HUES48 (cell line): ENCODE results near the gene PLCD4.

Source experiments
- H3K27ac ChIP-seq: one replicate; pipeline ENCODE4 v1.7.0; 2013; ENCODE audit warnings: low read depth, low read length, inconsistent platforms
- H3K27me3 ChIP-seq: 2 replicates; pipeline ENCODE4 v1.6.1; 2013; ENCODE audit warnings: mild to moderate bottlenecking, low read length; ENCODE audit not compliant: control insufficient read depth, insufficient read depth
- H3K36me3 ChIP-seq: 2 replicates; pipeline ENCODE4 v1.6.1; 2013; ENCODE audit warnings: low read length; ENCODE audit not compliant: control insufficient read depth, insufficient read depth
- H3K4me1 ChIP-seq: 2 replicates; pipeline ENCODE4 v1.6.1; 2013; ENCODE audit warnings: mild to moderate bottlenecking, low read length; ENCODE audit not compliant: control insufficient read depth, insufficient read depth
- H3K4me3 ChIP-seq: 2 replicates; pipeline ENCODE4 v1.5.1; 2013; ENCODE audit warnings: mild to moderate bottlenecking, low read depth, low read length
- H3K9ac ChIP-seq: 2 replicates; pipeline ENCODE4 v1.6.1; 2013; ENCODE audit warnings: mild to moderate bottlenecking, low read depth, low read length, moderate library complexity
- H3K9me3 ChIP-seq: 2 replicates; pipeline ENCODE4 v1.6.1; 2013; ENCODE audit warnings: low read length; ENCODE audit not compliant: control insufficient read depth, insufficient read depth

Gene PLCD4

DNA sequence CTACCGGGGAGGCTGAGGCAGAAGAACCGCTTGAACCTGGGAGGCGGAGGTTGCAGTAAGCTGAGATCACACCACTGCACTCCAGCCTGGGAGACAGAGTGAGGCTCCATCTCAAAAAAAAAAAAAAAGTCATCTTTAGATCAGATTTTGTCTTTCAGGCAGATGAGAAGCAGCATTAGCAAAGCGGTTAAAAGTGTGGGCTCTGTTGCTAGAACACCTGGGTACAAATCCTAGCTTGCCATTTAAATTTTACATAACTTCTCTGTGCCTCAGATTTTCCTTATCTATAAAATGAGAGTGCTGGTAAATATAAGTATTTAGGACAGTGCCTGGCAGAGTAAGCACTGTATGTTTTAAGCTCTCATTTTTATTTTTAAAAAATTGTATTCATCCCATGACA is 30.8 kb upstream of the PLCD4 start:
- Histone ChIP-seq H3K36me3 (peaks cover 55% of the 10 kb centered on the region), H3K27ac (no peak overlapping the region), H3K4me1 (peaks cover 32% of the 10 kb centered on the region), H3K4me3 (no peak overlapping the region), H3K9ac (no peak overlapping the region), H3K9me3 (no peaks in the 10 kb centered on the region), H3K27me3 (no peaks in the 10 kb centered on the region)

- Histone ChIP-seq H3K4me3 (0 out of 2 replicates have a peak overlapping the region, but pooled peaks have one; percentile 27), H3K9ac (no peak overlapping the region), H3K36me3 (peaks cover 53% of the 10 kb centered on the region), H3K4me1 (peaks cover 32% of the 10 kb centered on the region), H3K9me3 (no peaks in the 10 kb centered on the region), H3K27me3 (no peaks in the 10 kb centered on the region), H3K27ac (peak overlapping the region; percentile 69)
Measured at GRCh38 chr2:218577482-218578220, 30.0 kb upstream of the PLCD4 start.

- H3K4me1 ChIP-seq = peaks cover 32% of the 10 kb centered on the region
- no peaks in the 10 kb centered on the region for H3K27me3 ChIP-seq
- no peak overlapping the region for H3K9ac ChIP-seq
- peaks cover 57% of the 10 kb centered on the region for H3K36me3 ChIP-seq
- peak overlapping the region; percentile 27; the same call in 1 of the 2 replicates for H3K4me3 ChIP-seq
- H3K27ac ChIP-seq = peak overlapping the region; percentile 69
- no peaks in the 10 kb centered on the region for H3K9me3 ChIP-seq
Measured at GRCh38 chr2:218578272-218578877, 29.3 kb upstream of the PLCD4 start.

DNA sequence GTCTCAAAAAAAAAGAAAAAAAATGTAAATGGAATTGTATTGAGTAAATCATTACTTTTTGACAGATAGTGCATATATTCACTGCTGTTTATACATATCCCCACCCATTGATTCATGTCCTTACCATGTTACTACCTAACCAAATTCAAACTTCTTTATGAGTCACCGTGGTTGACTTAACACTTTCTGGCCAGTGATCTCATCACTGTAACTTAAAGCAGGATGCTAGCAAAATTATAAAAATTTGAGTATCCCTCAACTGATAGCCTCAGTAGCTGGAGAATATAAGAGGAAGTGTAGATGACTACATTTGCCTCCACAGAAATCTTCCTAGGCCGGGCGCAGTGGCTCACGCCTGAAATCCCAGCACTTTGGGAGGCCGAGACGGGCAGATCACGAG is 25.6 kb upstream of the PLCD4 start:
- peaks cover 19% of the 10 kb centered on the region for H3K4me1 ChIP-seq
- H3K27ac ChIP-seq = no peak overlapping the region
- no peaks in the 10 kb centered on the region for H3K9me3 ChIP-seq
- H3K9ac ChIP-seq = no peak overlapping the region
- no peak overlapping the region for H3K4me3 ChIP-seq
- no peaks in the 10 kb centered on the region for H3K27me3 ChIP-seq
- H3K36me3 ChIP-seq = peaks cover 67% of the 10 kb centered on the region

DNA sequence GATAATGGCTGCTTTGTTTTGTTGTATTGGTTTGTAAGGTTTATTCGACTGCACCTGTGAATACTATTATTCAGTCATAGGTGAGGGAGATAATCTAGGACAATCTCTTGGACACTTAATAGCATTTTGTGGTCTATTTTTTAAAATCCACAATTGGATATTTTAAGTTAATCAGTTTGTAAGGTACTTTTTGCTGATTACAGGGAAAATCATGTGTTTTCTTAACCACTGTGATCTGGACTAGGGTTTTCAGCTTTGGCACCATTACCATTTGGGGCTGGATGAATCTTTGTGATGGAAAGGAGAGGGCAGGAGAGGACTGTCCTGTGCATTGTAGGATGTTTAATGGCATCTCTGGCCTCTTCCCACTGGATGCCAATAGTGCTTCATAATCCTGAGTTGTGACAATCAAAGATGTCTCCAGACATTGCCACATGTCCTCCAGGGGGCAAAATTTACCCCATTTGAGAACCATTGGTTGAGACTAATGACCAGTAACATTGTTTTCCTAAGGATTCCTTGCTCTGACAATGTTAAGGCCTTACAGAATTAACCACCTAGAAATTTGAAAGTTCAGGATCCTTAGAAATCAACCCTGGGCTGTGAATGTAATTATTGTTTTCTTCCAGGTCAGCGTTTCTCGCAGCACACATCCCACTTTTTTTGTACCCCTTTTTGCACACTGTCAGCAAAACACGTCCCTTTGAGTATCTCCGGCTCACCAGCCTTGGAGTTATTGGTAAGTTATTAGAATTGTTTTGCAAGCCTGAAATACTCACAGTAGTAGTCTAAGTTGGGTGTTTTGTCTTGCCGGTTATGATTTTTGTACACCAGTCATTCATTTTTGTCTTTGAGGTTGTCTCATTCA is 23.5 kb upstream of the PLCD4 start:
- Histone ChIP-seq H3K27ac (no peak overlapping the region), H3K4me3 (no peak overlapping the region), H3K36me3 (peaks cover 88% of the 10 kb centered on the region), H3K4me1 (no peaks in the 10 kb centered on the region), H3K9ac (no peak overlapping the region), H3K27me3 (no peaks in the 10 kb centered on the region), H3K9me3 (no peaks in the 10 kb centered on the region)

GRCh38 chr2:218585541-218585940 is 22.2 kb upstream of the PLCD4 start:
- Histone ChIP-seq H3K27ac (no peak overlapping the region), H3K36me3 (peaks cover 95% of the 10 kb centered on the region), H3K27me3 (no peaks in the 10 kb centered on the region), H3K4me3 (no peak overlapping the region), H3K9me3 (no peaks in the 10 kb centered on the region), H3K9ac (no peak overlapping the region), H3K4me1 (no peaks in the 10 kb centered on the region)

DNA sequence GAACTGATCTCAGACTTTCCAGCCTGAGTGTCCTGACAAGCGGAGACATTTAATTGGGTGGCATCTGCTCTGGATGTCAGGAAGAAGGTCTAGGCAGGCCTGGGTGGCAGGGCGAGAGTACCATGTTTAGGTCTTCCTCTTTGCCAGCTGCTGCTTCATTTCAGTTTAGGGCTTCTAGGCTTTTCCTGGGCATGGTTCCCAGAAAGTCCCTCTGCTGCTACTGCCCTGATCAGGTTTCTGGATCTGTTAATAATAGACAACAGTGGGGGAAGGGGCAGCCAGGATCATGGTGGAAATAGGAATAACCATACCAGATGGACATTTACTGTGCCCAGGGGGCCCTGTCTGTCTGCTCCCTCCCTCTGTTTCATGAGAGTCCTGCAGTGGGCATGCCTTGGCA is 2.3 kb upstream of the PLCD4 start:
- Histone ChIP-seq H3K9me3 (no peaks in the 10 kb centered on the region), H3K27ac (no peak overlapping the region), H3K4me1 (peaks cover 10% of the 10 kb centered on the region), H3K9ac (no peak overlapping the region), H3K36me3 (no peaks in the 10 kb centered on the region), H3K4me3 (no peak overlapping the region), H3K27me3 (no peaks in the 10 kb centered on the region)

DNA sequence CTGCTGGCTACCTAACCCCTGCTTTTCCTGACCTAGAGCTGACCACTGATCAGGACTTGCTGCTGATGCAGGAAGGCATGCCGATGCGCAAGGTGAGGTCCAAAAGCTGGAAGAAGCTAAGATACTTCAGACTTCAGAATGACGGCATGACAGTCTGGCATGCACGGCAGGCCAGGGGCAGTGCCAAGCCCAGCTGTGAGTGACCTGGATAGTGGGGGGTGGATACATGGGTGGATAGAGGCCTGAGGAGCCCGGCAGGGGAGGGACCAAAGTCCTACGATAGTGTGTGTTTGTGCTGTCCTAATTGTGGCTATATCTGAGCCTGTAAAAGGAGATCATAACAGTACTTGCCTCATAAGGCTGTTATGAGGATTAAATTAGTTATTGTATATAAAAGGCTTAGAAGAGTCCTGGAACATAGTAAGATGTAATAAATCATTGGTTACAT is 8.2 kb downstream of the PLCD4 start:
- H3K4me3 ChIP-seq = no peak overlapping the region
- no peaks in the 10 kb centered on the region for H3K4me1 ChIP-seq
- no peaks in the 10 kb centered on the region for H3K27me3 ChIP-seq
- no peaks in the 10 kb centered on the region for H3K9me3 ChIP-seq
- no peak overlapping the region for H3K27ac ChIP-seq
- H3K36me3 ChIP-seq = no peaks in the 10 kb centered on the region
- H3K9ac ChIP-seq = no peak overlapping the region

DNA sequence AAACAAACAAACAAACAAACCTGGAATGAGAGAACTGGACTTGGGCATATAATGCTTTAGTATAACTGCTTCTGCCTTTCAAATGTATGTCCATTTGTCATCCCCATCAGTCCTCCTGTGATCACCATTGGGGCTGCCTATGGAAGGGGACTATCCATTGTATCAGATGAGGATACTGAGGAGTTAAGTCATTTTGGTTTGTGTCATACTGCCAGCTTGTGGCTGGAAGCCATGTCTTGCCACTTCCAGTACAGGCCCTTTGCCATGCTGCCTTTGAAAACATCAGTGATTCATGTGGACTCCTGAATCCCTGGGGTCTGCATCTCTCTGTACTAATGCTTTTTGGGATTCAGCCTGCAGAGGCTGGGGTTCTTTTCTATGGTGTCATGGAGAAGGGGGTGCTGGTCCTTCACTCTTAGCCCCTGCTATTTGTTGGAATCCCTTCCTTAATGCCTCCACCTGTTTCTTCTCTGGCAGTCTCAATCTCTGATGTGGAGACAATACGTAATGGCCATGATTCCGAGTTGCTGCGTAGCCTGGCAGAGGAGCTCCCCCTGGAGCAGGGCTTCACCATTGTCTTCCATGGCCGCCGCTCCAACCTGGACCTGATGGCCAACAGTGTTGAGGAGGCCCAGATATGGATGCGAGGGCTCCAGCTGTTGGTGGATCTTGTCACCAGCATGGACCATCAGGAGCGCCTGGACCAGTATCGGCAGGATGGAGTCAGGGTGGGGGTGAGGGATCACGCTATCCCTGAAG is 10.6 kb downstream of the PLCD4 start:
- Histone ChIP-seq H3K4me3 (no peak overlapping the region), H3K9ac (no peak overlapping the region)

GRCh38 chr2:218621007-218621406 is 13.3 kb downstream of the PLCD4 start:
- Histone ChIP-seq H3K9me3 (no peaks in the 10 kb centered on the region), H3K4me3 (no peak overlapping the region), H3K9ac (no peak overlapping the region), H3K27me3 (no peaks in the 10 kb centered on the region), H3K27ac (no peak overlapping the region), H3K36me3 (no peaks in the 10 kb centered on the region), H3K4me1 (no peaks in the 10 kb centered on the region)

More for the DNA sequence above, 10.6 kb downstream of the PLCD4 start:
- Histone ChIP-seq H3K27ac (no peak overlapping the region), H3K9me3 (no peaks in the 10 kb centered on the region), H3K36me3 (no peaks in the 10 kb centered on the region), H3K27me3 (no peaks in the 10 kb centered on the region), H3K4me1 (no peaks in the 10 kb centered on the region)
